ENCODE data around the gene CHRD. TPM values are rescaled to one million over a fixed set of nuclear protein-coding genes. Genes with fewer than 3 reads are reported as not detected.

The CHRD gene
- total RNA-seq, 2 experiments from 2014 or later: not detected

- Mint-ChIP-seq H3K4me1 (ENCODE audit: low read depth) (peaks cover 21% of the 10 kb centered on the region), H3K4me3 (peak overlapping the region; percentile 73), H3K9me3 (no peaks in the 10 kb centered on the region), H3K36me3 (ENCODE audit: low read depth) (peaks cover 18% of the 10 kb centered on the region), H3K27ac (no peak overlapping the region), H3K27me3 (no peaks in the 10 kb centered on the region)
- no peak for DNase-seq
- no peak for TF ChIP-seq CTCF (IDR thresholded peaks at IDR 0.05)
- no peak for ATAC-seq
- POLR2A ChIA-PET: interaction anchor here (1.5 to 3.0 kb wide), 5 partner anchors 9 to 44 kb away, joined by 4 to 11 read pairs (median 9); no protein-coding TSS in a partner anchor
- intact Hi-C loops (cut with micrococcal nuclease): no loop called here
- CTCF ChIA-PET: interaction anchor here (6.6 kb wide), 1 partner anchor 12 kb away, joined by 29 read pairs; no protein-coding TSS in a partner anchor
Measured at GRCh38 chr3:184360070-184360928, 19.6 kb upstream of the CHRD start.

- ChIA-PET CTCF (interaction anchor here (6.6 kb wide), 1 partner anchor 11 kb away, joined by 29 read pairs; no protein-coding TSS in a partner anchor), POLR2A (interaction anchor here (1.3 to 3.0 kb wide), 8 partner anchors 9 to 45 kb away, joined by 3 to 13 read pairs (median 7); no protein-coding TSS in a partner anchor)
- no peak for ATAC-seq
- H3K27me3 Mint-ChIP-seq: no peaks in the 10 kb centered on the region
- H3K27ac Mint-ChIP-seq: peak overlapping the region; percentile 17
- intact Hi-C loops (cut with micrococcal nuclease): no loop called here
- DNase-seq: no peak
- no peaks in the 10 kb centered on the region for H3K9me3 Mint-ChIP-seq
- TF ChIP-seq CTCF (IDR thresholded peaks at IDR 0.05): no peak
- H3K4me3 Mint-ChIP-seq: peak overlapping the region; percentile 73
- H3K4me1 Mint-ChIP-seq (ENCODE audit: low read depth): peaks cover 23% of the 10 kb centered on the region
- peaks cover 21% of the 10 kb centered on the region for H3K36me3 Mint-ChIP-seq (ENCODE audit: low read depth)
Measured at GRCh38 chr3:184360929-184361531, 18.8 kb upstream of the CHRD start.

GRCh38 chr3:184361532-184361931 is 18.3 kb upstream of the CHRD start, which contains the start of the genes CLCN2 and POLR2H:
Gene CLCN2, minus strand, starts transcription at chr3:184361605. Its CDS starts 126 bp downstream, at chr3:184361479.
Gene POLR2H, plus strand, starts transcription at chr3:184361710. Its CDS starts 1,783 bp downstream, at chr3:184363493.
- DNase-seq: no peak
- ChIA-PET CTCF (interaction anchor here (1.0 to 6.6 kb wide), 3 partner anchors 11 to 152 kb away, joined by 3 to 29 read pairs (median 6); partner anchors contain the start of gene EEF1AKMT4), POLR2A (interaction anchor here (0.9 to 3.0 kb wide), 8 partner anchors 10 to 46 kb away, joined by 3 to 13 read pairs (median 4); no protein-coding TSS in a partner anchor)
- Mint-ChIP-seq H3K9me3 (no peaks in the 10 kb centered on the region), H3K4me1 (ENCODE audit: low read depth) (peaks cover 25% of the 10 kb centered on the region), H3K27ac (peak within 1 kb of the TSS; percentile 94), H3K27me3 (no peaks in the 10 kb centered on the region), H3K36me3 (ENCODE audit: low read depth) (peaks cover 24% of the 10 kb centered on the region), H3K4me3 (peak within 1 kb of the TSS; percentile 93)
- peak; percentile 26 for ATAC-seq
- no peak for TF ChIP-seq CTCF (IDR thresholded peaks at IDR 0.05)
- intact Hi-C loops (cut with micrococcal nuclease): no loop called here

GRCh38 chr3:184361932-184362667 is 17.8 kb upstream of the CHRD start:
- DNase-seq (peak; percentile 69), ATAC-seq (peak; percentile 21)
- intact Hi-C loops (cut with micrococcal nuclease): no loop called here
- Mint-ChIP-seq H3K4me3 (peak overlapping the region; percentile 93), H3K4me1 (ENCODE audit: low read depth) (peaks cover 31% of the 10 kb centered on the region), H3K27ac (peak overlapping the region; percentile 94), H3K27me3 (no peaks in the 10 kb centered on the region), H3K9me3 (no peaks in the 10 kb centered on the region), H3K36me3 (ENCODE audit: low read depth) (peaks cover 30% of the 10 kb centered on the region)
- POLR2A ChIA-PET: interaction anchor here (0.9 to 3.0 kb wide), 9 partner anchors 10 to 112 kb away, joined by 3 to 13 read pairs (median 4); no protein-coding TSS in a partner anchor
- CTCF ChIA-PET: interaction anchor here (1.0 to 6.6 kb wide), 3 partner anchors 10 to 152 kb away, joined by 3 to 29 read pairs (median 6); partner anchors contain the start of gene EEF1AKMT4
- no peak for TF ChIP-seq CTCF (IDR thresholded peaks at IDR 0.05)
